AG09319 (cell line): Measurements from ENCODE around the gene MCC.

Source experiments
- DNase-seq: peaks from one replicate; pipeline ENCODE4 v3.0.0-alpha.2; 2010; ENCODE audit warnings: low read depth; ENCODE audit errors: extremely low read depth
- CTCF ChIP-seq: IDR thresholded peaks from 2 replicates; pipeline ENCODE4 v1.5.1; 2011; ENCODE audit warnings: low read depth, mild to moderate bottlenecking, inconsistent platforms, low read length, moderate library complexity

Gene MCC

GRCh38 chr5:113132564-113132963 lies 355.7 kb downstream of the MCC start:
- TF ChIP-seq CTCF, result no peak

GRCh38 chr5:113128641-113129330 lies 359.5 kb downstream of the MCC start:
- no peak for TF ChIP-seq CTCF
- no peak for DNase-seq

More at GRCh38 chr5:113132564-113132963, 355.7 kb downstream of the MCC start:
- DNase-seq, result no peak

- no peak for TF ChIP-seq CTCF
- DNase-seq, result no peak
Measured at GRCh38 chr5:113128082-113128481, 360.2 kb downstream of the MCC start.

DNA sequence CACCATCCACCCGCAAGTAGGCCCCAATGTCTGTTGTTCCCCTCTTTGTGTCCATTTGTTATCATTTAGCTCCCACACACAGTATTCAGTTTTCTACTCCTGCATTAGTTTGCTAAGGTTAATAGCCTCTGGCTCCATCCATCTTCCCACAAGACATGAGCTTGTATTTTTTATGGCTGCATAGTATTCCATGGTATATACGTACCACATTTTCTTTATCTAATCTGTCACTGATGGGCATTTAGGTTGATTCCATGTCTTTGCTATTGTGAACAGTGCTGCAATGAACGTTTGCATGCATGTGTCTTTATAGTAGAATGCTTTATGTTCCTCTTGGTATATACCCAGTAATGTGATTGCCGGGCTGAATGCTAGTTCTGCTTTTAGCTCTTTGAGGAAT lies 361.2 kb downstream of the MCC start:
- no peak for TF ChIP-seq CTCF
- DNase-seq, result no peak

DNA sequence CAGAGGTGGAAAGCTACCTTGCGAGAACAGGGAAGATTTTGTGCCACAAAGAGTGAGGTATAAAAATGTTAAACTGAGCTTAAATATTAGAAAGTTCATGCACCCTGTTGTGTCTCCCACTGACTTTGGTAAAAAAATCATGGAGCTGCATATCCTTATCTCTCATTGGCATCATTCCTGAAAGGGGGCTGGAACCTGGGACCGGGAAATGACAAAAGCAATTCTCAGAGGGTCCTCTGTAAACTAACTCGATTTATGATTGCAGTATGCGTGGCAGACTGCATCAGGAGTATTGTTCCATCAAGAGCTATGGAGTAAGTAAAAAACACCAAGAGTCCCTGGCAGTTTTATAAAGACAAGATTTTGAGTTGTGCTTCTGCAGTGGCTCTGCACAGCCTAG lies 362.9 kb downstream of the MCC start:
- TF ChIP-seq CTCF, result no peak
- no peak for DNase-seq

GRCh38 chr5:113124914-113125313 lies 363.3 kb downstream of the MCC start:
- TF ChIP-seq CTCF, result no peak

GRCh38 chr5:113124265-113124664 lies 364.0 kb downstream of the MCC start:
- no peak for TF ChIP-seq CTCF
- DNase-seq, result no peak

More at GRCh38 chr5:113124914-113125313, 363.3 kb downstream of the MCC start:
- no peak for DNase-seq
